ENCODE results near the gene RANGRF. TPM values are rescaled to one million over a fixed set of nuclear protein-coding genes. Genes with fewer than 3 reads are reported as not detected.

Gene RANGRF
- total RNA-seq, 1 experiment from 2014 or later: 15.6 TPM

GRCh38 chr17:8257801-8258200 lies 30.7 kb upstream of the RANGRF start:
- CTCF ChIA-PET: no interaction called here
- Mint-ChIP-seq H3K27me3 (ENCODE audit: unreplicated experiment) (no peaks in the 10 kb centered on the region), H3K4me1 (ENCODE audit: low read depth, unreplicated experiment) (no peaks in the 10 kb centered on the region), H3K27ac (ENCODE audit: unreplicated experiment) (no peak overlapping the region), H3K36me3 (ENCODE audit: insufficient read depth, unreplicated experiment) (peaks cover 20% of the 10 kb centered on the region), H3K9me3 (ENCODE audit: low read depth, unreplicated experiment) (no peaks in the 10 kb centered on the region), H3K4me3 (ENCODE audit: low read depth, unreplicated experiment) (no peak overlapping the region)
- BruUV-seq (replicated peaks): no TSS peak
- intact Hi-C loops (cut with micrococcal nuclease; ENCODE audit: unreplicated experiment): no loop called here
- DNase-seq: no peak
- TF ChIP-seq, protein P1, sequence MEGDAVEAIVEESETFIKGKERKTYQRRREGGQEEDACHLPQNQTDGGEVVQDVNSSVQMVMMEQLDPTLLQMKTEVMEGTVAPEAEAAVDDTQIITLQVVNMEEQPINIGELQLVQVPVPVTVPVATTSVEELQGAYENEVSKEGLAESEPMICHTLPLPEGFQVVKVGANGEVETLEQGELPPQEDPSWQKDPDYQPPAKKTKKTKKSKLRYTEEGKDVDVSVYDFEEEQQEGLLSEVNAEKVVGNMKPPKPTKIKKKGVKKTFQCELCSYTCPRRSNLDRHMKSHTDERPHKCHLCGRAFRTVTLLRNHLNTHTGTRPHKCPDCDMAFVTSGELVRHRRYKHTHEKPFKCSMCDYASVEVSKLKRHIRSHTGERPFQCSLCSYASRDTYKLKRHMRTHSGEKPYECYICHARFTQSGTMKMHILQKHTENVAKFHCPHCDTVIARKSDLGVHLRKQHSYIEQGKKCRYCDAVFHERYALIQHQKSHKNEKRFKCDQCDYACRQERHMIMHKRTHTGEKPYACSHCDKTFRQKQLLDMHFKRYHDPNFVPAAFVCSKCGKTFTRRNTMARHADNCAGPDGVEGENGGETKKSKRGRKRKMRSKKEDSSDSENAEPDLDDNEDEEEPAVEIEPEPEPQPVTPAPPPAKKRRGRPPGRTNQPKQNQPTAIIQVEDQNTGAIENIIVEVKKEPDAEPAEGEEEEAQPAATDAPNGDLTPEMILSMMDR (IDR thresholded peaks at IDR 0.05; ENCODE audit: unreplicated experiment): no peak

- TF ChIP-seq, protein P1 (IDR thresholded peaks at IDR 0.05; ENCODE audit: unreplicated experiment): no peak
- DNase-seq: no peak
- Mint-ChIP-seq H3K27me3 (ENCODE audit: unreplicated experiment) (no peaks in the 10 kb centered on the region), H3K9me3 (ENCODE audit: low read depth, unreplicated experiment) (no peaks in the 10 kb centered on the region), H3K4me1 (ENCODE audit: low read depth, unreplicated experiment) (no peaks in the 10 kb centered on the region), H3K4me3 (ENCODE audit: low read depth, unreplicated experiment) (no peak overlapping the region), H3K27ac (ENCODE audit: unreplicated experiment) (no peak overlapping the region), H3K36me3 (ENCODE audit: insufficient read depth, unreplicated experiment) (peaks cover 33% of the 10 kb centered on the region)
- CTCF ChIA-PET: no interaction called here
- intact Hi-C loops (cut with micrococcal nuclease; ENCODE audit: unreplicated experiment): no loop called here
- no TSS peak for BruUV-seq (replicated peaks)
These were observed 24.1 kb upstream of the RANGRF start for GRCh38 chr17:8264320-8264719.

DNA sequence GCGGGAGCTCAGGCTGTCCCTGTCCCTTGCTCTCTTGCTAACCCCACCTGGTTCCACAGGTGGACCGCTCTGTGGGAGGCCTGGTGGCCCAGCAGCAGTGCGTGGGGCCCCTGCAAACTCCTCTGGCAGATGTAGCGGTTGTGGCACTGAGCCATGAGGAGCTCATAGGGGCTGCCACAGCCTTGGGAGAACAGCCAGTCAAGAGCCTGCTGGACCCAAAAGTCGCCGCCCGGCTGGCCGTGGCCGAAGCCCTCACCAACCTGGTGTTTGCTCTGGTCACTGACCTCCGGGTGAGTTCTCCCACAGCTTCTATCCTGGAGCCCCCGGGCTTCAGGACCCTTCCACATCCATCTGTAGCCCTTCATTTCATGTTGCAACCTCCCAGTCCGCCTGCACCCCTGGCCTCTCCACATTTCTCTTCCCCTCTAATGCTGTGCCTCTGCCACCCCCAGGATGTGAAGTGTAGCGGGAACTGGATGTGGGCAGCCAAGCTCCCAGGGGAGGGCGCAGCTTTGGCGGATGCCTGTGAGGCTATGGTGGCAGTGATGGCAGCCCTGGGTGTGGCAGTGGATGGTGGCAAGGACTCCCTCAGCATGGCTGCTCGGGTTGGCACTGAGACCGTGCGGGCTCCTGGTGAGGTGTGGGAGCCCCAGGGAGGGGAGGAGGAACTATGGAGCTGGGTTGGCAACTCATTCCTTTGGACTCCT lies 23.5 kb upstream of the RANGRF start:
- CTCF ChIA-PET: no interaction called here
- no peaks in the 10 kb centered on the region for H3K9me3 Mint-ChIP-seq (ENCODE audit: low read depth, unreplicated experiment)
- H3K4me1 Mint-ChIP-seq (ENCODE audit: low read depth, unreplicated experiment): no peaks in the 10 kb centered on the region
- intact Hi-C loops (cut with micrococcal nuclease; ENCODE audit: unreplicated experiment): no loop called here
- no peak overlapping the region for H3K4me3 Mint-ChIP-seq (ENCODE audit: low read depth, unreplicated experiment)
- H3K27ac Mint-ChIP-seq (ENCODE audit: unreplicated experiment): no peak overlapping the region
- TF ChIP-seq, protein P1 (IDR thresholded peaks at IDR 0.05; ENCODE audit: unreplicated experiment): no peak
- no peak for DNase-seq
- peaks cover 33% of the 10 kb centered on the region for H3K36me3 Mint-ChIP-seq (ENCODE audit: insufficient read depth, unreplicated experiment)
- no peaks in the 10 kb centered on the region for H3K27me3 Mint-ChIP-seq (ENCODE audit: unreplicated experiment)
- no TSS peak for BruUV-seq (replicated peaks)

DNA sequence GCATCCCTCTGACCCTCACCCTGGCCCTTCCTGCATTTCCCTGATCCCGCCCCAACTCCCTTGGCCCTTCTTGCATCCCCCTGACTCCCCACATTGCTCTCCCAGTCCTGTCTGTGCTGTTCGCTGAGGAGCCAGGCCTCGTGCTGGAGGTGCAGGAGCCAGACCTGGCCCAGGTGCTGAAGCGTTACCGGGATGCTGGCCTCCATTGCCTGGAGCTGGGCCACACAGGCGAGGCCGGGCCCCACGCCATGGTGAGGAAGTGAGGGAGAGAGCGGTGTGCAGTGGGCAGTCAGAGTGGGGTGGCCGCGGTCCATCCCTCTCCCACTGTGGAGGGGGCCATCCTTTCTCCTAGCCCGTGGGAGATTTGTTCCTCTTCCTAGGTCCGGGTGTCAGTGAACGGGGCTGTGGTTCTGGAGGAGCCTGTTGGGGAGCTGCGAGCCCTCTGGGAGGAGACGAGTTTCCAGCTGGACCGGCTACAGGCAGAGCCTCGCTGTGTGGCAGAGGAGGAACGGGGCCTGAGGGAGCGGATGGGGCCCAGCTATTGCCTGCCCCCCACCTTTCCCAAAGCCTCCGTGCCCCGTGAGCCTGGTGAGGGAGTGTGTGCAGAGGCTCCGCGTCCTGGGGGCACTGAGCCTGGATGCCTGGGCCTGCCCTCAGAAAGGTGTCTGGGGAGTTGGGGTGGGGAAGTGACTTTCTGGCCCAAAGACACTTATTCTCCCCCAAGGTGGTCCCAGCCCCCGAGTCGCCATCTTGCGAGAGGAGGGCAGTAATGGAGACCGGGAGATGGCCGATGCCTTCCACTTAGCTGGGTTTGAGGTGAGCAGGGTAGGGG lies 21.6 kb upstream of the RANGRF start:
- CTCF ChIA-PET: no interaction called here
- H3K36me3 Mint-ChIP-seq (ENCODE audit: insufficient read depth, unreplicated experiment): peaks cover 38% of the 10 kb centered on the region
- no peak overlapping the region for H3K27ac Mint-ChIP-seq (ENCODE audit: unreplicated experiment)
- H3K9me3 Mint-ChIP-seq (ENCODE audit: low read depth, unreplicated experiment): no peaks in the 10 kb centered on the region
- no peak overlapping the region for H3K4me3 Mint-ChIP-seq (ENCODE audit: low read depth, unreplicated experiment)
- TF ChIP-seq, protein P1 (IDR thresholded peaks at IDR 0.05; ENCODE audit: unreplicated experiment): no peak
- intact Hi-C loops (cut with micrococcal nuclease; ENCODE audit: unreplicated experiment): no loop called here
- DNase-seq: no peak
- no peaks in the 10 kb centered on the region for H3K4me1 Mint-ChIP-seq (ENCODE audit: low read depth, unreplicated experiment)
- no peaks in the 10 kb centered on the region for H3K27me3 Mint-ChIP-seq (ENCODE audit: unreplicated experiment)
- no TSS peak for BruUV-seq (replicated peaks)
